HG02943 (cell line): ENCODE results near the gene MLIP.

Experiments
- ATAC-seq: cut with Tn5 transposase; IDR thresholded peaks from one replicate; pipeline ENCODE4 v1.9.1; 2021; ENCODE audit warnings: mild to moderate bottlenecking, low read depth, moderate library complexity; ENCODE audit not compliant: unreplicated experiment

The MLIP gene

GRCh38 chr6:54264581-54265272, 153.5 kb downstream of the MLIP start:
- ATAC-seq: no peak

GRCh38 chr6:54266400-54266923, 155.2 kb downstream of the MLIP start:
- no peak for ATAC-seq

GRCh38 chr6:54267798-54268197, 156.6 kb downstream of the MLIP start:
- ATAC-seq: no peak

- no peak for ATAC-seq
These were observed 162.1 kb downstream of the MLIP start for GRCh38 chr6:54273214-54273820.

GRCh38 chr6:54274383-54274782, 163.1 kb downstream of the MLIP start:
- ATAC-seq: no peak

GRCh38 chr6:54282186-54282585, 170.9 kb downstream of the MLIP start:
- ATAC-seq: no peak

GRCh38 chr6:54284161-54284860, 173.1 kb downstream of the MLIP start:
- ATAC-seq: no peak

- ATAC-seq: no peak
These were observed 174.4 kb downstream of the MLIP start for GRCh38 chr6:54285595-54285994.

GRCh38 chr6:54286141-54286540, 174.9 kb downstream of the MLIP start:
- no peak for ATAC-seq

GRCh38 chr6:54288474-54288873, 177.2 kb downstream of the MLIP start:
- no peak for ATAC-seq

GRCh38 chr6:54289426-54289825, 178.2 kb downstream of the MLIP start:
- ATAC-seq: no peak

GRCh38 chr6:54291146-54291545, 179.9 kb downstream of the MLIP start:
- ATAC-seq: peak; percentile 62

- peak; percentile 85 for ATAC-seq
These were observed 180.5 kb downstream of the MLIP start for GRCh38 chr6:54291738-54292137.

- ATAC-seq: no peak
These were observed 183.8 kb downstream of the MLIP start for GRCh38 chr6:54294965-54295532.

- ATAC-seq: no peak
These were observed 188.5 kb downstream of the MLIP start for GRCh38 chr6:54299542-54300269.

GRCh38 chr6:54301770-54302169, 190.5 kb downstream of the MLIP start:
- no peak for ATAC-seq

GRCh38 chr6:54307439-54307910, 196.2 kb downstream of the MLIP start:
- ATAC-seq: peak; percentile 64

GRCh38 chr6:54308289-54308985, 197.2 kb downstream of the MLIP start, which contains the start of gene TINAG:
TSS of gene TINAG (plus strand) at chr6:54308441. CDS start at chr6:54308551, 110 bp downstream.
- ATAC-seq: no peak

GRCh38 chr6:54308986-54309315, 197.7 kb downstream of the MLIP start:
- ATAC-seq: no peak
